PC-3 (cell line): ENCODE results near the gene PSAP. TPM values are rescaled to one million over a fixed set of nuclear protein-coding genes. Genes with fewer than 3 reads are reported as not detected.

Source experiments
- ATAC-seq: fragments of 200-7000 bp; cut with Tn5 transposase; 2 replicates; pipeline ENCODE4 v1.9.1; 2020; ENCODE audit warnings: mild to moderate bottlenecking, moderate library complexity
- BruUV-seq: library from RNA; stranded (reverse); fragments of 400-500 nt; replicated peaks from 2 replicates; lab custom pipeline; 2021; lab: Mats Ljungman, UMichigan
- CTCF ChIA-PET: fragments of 300-600 bp; sonication (Branson Sonifier 250); formaldehyde crosslinking; loops from one replicate; lab custom pipeline; 2022; ENCODE audit warnings: antibody characterized with exemption; lab: Charles Lee
- POLR2A ChIA-PET: fragments of 300-600 bp; sonication (Branson Sonifier 250); formaldehyde crosslinking; loops from one replicate; lab custom pipeline; 2022; ENCODE audit warnings: antibody characterized with exemption; ENCODE audit not compliant: unreplicated experiment; lab: Charles Lee
- DNase-seq: peaks from one replicate; pipeline ENCODE4 v3.0.0-alpha.2; 2015
- H2AFZ ChIP-seq: fragments of 300-600 bp; sonication (generic); 2 replicates; pipeline ENCODE4 v1.6.0; 2016; ENCODE audit warnings: antibody characterized with exemption, low read length
- H3F3A ChIP-seq: fragments of 300-600 bp; sonication (generic); one replicate; pipeline ENCODE4 v1.6.0; 2017; ENCODE audit warnings: antibody characterized with exemption, low read length, control low read depth, mild to moderate bottlenecking; ENCODE audit not compliant: unreplicated experiment
- H3K27ac ChIP-seq: fragments of 300-600 bp; sonication (generic); 2 replicates; pipeline ENCODE4 v1.5.1; 2016; ENCODE audit warnings: mild to moderate bottlenecking, low read length
- H3K27me3 ChIP-seq: fragments of 300-600 bp; sonication (generic); 2 replicates; pipeline ENCODE4 v1.6.1; 2016; ENCODE audit warnings: low read length, mixed read lengths
- H3K36me3 ChIP-seq: fragments of 300-600 bp; sonication (generic); 2 replicates; pipeline ENCODE4 v1.6.1; 2016; ENCODE audit warnings: low read depth, mixed run types, low read length, mixed read lengths
- H3K4me1 ChIP-seq: fragments of 300-600 bp; sonication (generic); 2 replicates; pipeline ENCODE4 v1.5.1; 2016; ENCODE audit warnings: low read length; ENCODE audit not compliant: insufficient read depth
- H3K4me2 ChIP-seq: fragments of 300-600 bp; sonication (generic); 2 replicates; pipeline ENCODE4 v1.6.0; 2016; ENCODE audit warnings: low read length
- H3K4me3 ChIP-seq: fragments of 300-600 bp; sonication (generic); 2 replicates; pipeline ENCODE4 v1.5.1; 2016; ENCODE audit warnings: mild to moderate bottlenecking, low read length, mixed read lengths
- H3K79me2 ChIP-seq: fragments of 300-600 bp; sonication (generic); 2 replicates; pipeline ENCODE4 v1.6.1; 2017; ENCODE audit warnings: low read length, mixed read lengths
- H3K9ac ChIP-seq: fragments of 300-600 bp; sonication (generic); 2 replicates; pipeline ENCODE4 v1.6.0; 2016; ENCODE audit warnings: mild to moderate bottlenecking, low read length
- H3K9me2 ChIP-seq: fragments of 300-600 bp; sonication (generic); replicated peaks from 2 replicates; pipeline ENCODE4 v1.6.1; 2016; ENCODE audit warnings: mixed run types, low read length, mixed read lengths
- H3K9me3 ChIP-seq: fragments of 300-600 bp; sonication (generic); 2 replicates; pipeline ENCODE4 v1.6.1; 2016; ENCODE audit warnings: low read length, mixed read lengths
- H4K20me1 ChIP-seq: fragments of 300-600 bp; sonication (generic); 2 replicates; pipeline ENCODE4 v1.6.1; 2016; ENCODE audit warnings: low read length, mixed read lengths
- CTCF ChIP-seq: fragments of 300-600 bp; sonication (generic); conservative IDR thresholded peaks from 2 replicates; pipeline ENCODE4 v1.5.1; 2017; ENCODE audit warnings: antibody characterized with exemption, low read depth, mild to moderate bottlenecking, low read length
- EZH2 ChIP-seq: fragments of 300-600 bp; sonication (generic); IDR thresholded peaks from one replicate; pipeline ENCODE4 v1.6.1; 2017; ENCODE audit warnings: antibody characterized with exemption, mild to moderate bottlenecking, low read length; ENCODE audit not compliant: unreplicated experiment
- EZH2phosphoT487 ChIP-seq: fragments of 300-600 bp; sonication (generic); IDR thresholded peaks from 2 replicates; pipeline ENCODE4 v1.6.1; 2018; ENCODE audit warnings: mild to moderate bottlenecking, antibody characterized with exemption, low read length, borderline replicate concordance
- intact Hi-C: fragments of 100-400 bp; cut with micrococcal nuclease; formaldehyde crosslinking; loops from 2 replicates; pipeline ENCODE4 v1.9.0; 2023
- total RNA-seq: library from RNA; depleted of rRNA; stranded (reverse); fragments of >200 nt; gene quantifications from 2 replicates; pipeline ENCODE4 v1.2.3, GENCODE V29; 2014

PSAP gene
- total RNA-seq, 1 experiment from 2014 or later: 334 TPM

GRCh38 chr10:71782221-71782916 is 68.7 kb downstream of the PSAP start:
- H2AFZ ChIP-seq: no peak overlapping the region
- no peaks in the 10 kb centered on the region for H3K4me1 ChIP-seq
- no peak overlapping the region for H3K9ac ChIP-seq
- H3F3A ChIP-seq: no peaks in the 10 kb centered on the region
- H4K20me1 ChIP-seq: no peaks in the 10 kb centered on the region
- no peaks in the 10 kb centered on the region for H3K9me3 ChIP-seq
- no peak overlapping the region for H3K4me3 ChIP-seq
- H3K27me3 ChIP-seq: no peaks in the 10 kb centered on the region
- H3K4me2 ChIP-seq: no peak overlapping the region
- no peak for ATAC-seq
- H3K36me3 ChIP-seq: no peaks in the 10 kb centered on the region
- ChIA-PET POLR2A (no interaction called here), CTCF (no interaction called here)
- no peaks in the 10 kb centered on the region for H3K79me2 ChIP-seq
- no peak overlapping the region for H3K27ac ChIP-seq
- no peak for DNase-seq
- H3K9me2 ChIP-seq: no peaks in the 10 kb centered on the region
- TF ChIP-seq EZH2: no peak
- no peak for TF ChIP-seq CTCF
- no peak for TF ChIP-seq EZH2phosphoT487
- BruUV-seq: no TSS peak
- intact Hi-C loops: no loop called here

GRCh38 chr10:71780719-71781118 is 70.3 kb downstream of the PSAP start:
- H3K4me2 ChIP-seq: no peak overlapping the region
- ATAC-seq: no peak
- CTCF ChIA-PET: no interaction called here

More at GRCh38 chr10:71780719-71781118, 70.3 kb downstream of the PSAP start:
- Histone ChIP-seq H3K4me1 (no peaks in the 10 kb centered on the region), H3K27ac (no peak overlapping the region), H3K79me2 (no peaks in the 10 kb centered on the region), H3K4me3 (no peak overlapping the region), H2AFZ (no peak overlapping the region), H3F3A (no peaks in the 10 kb centered on the region), H4K20me1 (no peaks in the 10 kb centered on the region), H3K9me3 (no peaks in the 10 kb centered on the region), H3K9ac (no peak overlapping the region), H3K27me3 (no peaks in the 10 kb centered on the region), H3K9me2 (no peaks in the 10 kb centered on the region), H3K36me3 (no peaks in the 10 kb centered on the region)
- intact Hi-C loops: no loop called here
- TF ChIP-seq EZH2phosphoT487: no peak
- no peak for TF ChIP-seq EZH2
- TF ChIP-seq CTCF: no peak
- no peak for DNase-seq
- POLR2A ChIA-PET: no interaction called here
- BruUV-seq: no TSS peak
